Upper lobe of left lung (tissue), 4 donors: Measurements from ENCODE around the gene TLL1.

Experiments
- CTCF ChIP-seq, 6 experiments: fragments of 450-650 bp in 4 of 6; fragments of 200-600 bp in 2 of 6; sonication (generic) in 2 of 6; IDR thresholded peaks; one replicate each; pipeline ENCODE4 v1.5.1; 2016 to 2019; ENCODE audit warnings: antibody characterized with exemption in 6 of 6
- EP300 ChIP-seq, 4 donors: sonication (generic); formaldehyde crosslinking; IDR thresholded peaks; one replicate each; pipeline ENCODE4 v1.5.1; 2017; ENCODE audit warnings: antibody characterized with exemption in 4 of 4, control low read depth in 2 of 4

GRCh38 chr4:166078383-166078782, 205.3 kb downstream of the TLL1 start:
- no peak for TF ChIP-seq CTCF (IDR thresholded peaks at IDR 0.05)
- TF ChIP-seq EP300 (IDR thresholded peaks at IDR 0.05) = no peak
